NCI-H1092 treated with DMSO at 0.1 percent for 48 hours (cell line): ENCODE data around the gene CES3.

Experiments used
- DNase-seq: peaks from one replicate; lab custom pipeline; 2025; lab: John Stamatoyannopoulos, UW

CES3 gene

GRCh38 chr16:66961065-66961744, at the start of gene CES3:
Gene CES3 (plus strand): TSS chr16:66961266. CDS start chr16:66961308, 42 bp downstream.
- DNase-seq = peak; percentile 48

- no peak for DNase-seq
Measured at GRCh38 chr16:66911801-66912200, 49.3 kb upstream of the CES3 start.

- no peak for DNase-seq
Measured at GRCh38 chr16:66913081-66913480, 48.0 kb upstream of the CES3 start.

GRCh38 chr16:66913711-66914110, 47.4 kb upstream of the CES3 start:
- DNase-seq = no peak

- no peak for DNase-seq
Measured at GRCh38 chr16:66914541-66914940, 46.5 kb upstream of the CES3 start.

- DNase-seq = no peak
Measured at GRCh38 chr16:66915041-66915440, 46.0 kb upstream of the CES3 start.

- DNase-seq = no peak
Measured at GRCh38 chr16:66916518-66916917, 44.5 kb upstream of the CES3 start.

- DNase-seq = no peak
Measured at GRCh38 chr16:66917741-66918140, 43.3 kb upstream of the CES3 start.

GRCh38 chr16:66918355-66918754, 42.7 kb upstream of the CES3 start:
- DNase-seq = no peak

- no peak for DNase-seq
Measured at GRCh38 chr16:66918803-66919568, 42.1 kb upstream of the CES3 start, which contains the start of gene CDH16. Gene CDH16 (minus strand): TSS chr16:66918885. CDS start chr16:66918065, 820 bp downstream.

GRCh38 chr16:66919569-66920298, 41.3 kb upstream of the CES3 start:
- no peak for DNase-seq

GRCh38 chr16:66920299-66920590, 40.8 kb upstream of the CES3 start:
- no peak for DNase-seq

GRCh38 chr16:66920924-66921680, 40.0 kb upstream of the CES3 start:
- no peak for DNase-seq

- DNase-seq = no peak
Measured at GRCh38 chr16:66921729-66922450, 39.2 kb upstream of the CES3 start.

- peak; percentile 87 for DNase-seq
Measured at GRCh38 chr16:66923247-66923731, 37.8 kb upstream of the CES3 start.

GRCh38 chr16:66923866-66924265, 37.2 kb upstream of the CES3 start:
- DNase-seq = no peak

GRCh38 chr16:66924527-66925321, 36.3 kb upstream of the CES3 start:
- no peak for DNase-seq

GRCh38 chr16:66925322-66925840, 35.7 kb upstream of the CES3 start, which contains the start of gene RRAD:
Gene RRAD (minus strand): TSS chr16:66925535. CDS start chr16:66925179, 356 bp downstream.
- DNase-seq = no peak

GRCh38 chr16:66926171-66926947, 34.7 kb upstream of the CES3 start:
- no peak for DNase-seq
